DOHH2 (cell line): ENCODE measurements around the gene KLHL2.

Source experiments
- CTCF ChIP-seq: fragments of 200-600 bp; sonication (generic); IDR thresholded peaks from one replicate; pipeline ENCODE4 v1.5.1; 2014; ENCODE audit warnings: antibody characterized with exemption, mild to moderate bottlenecking, low read depth, low read length; ENCODE audit not compliant: poor library complexity, severe bottlenecking
- EZH2phosphoT487 ChIP-seq: fragments of 200-600 bp; sonication (generic); IDR thresholded peaks from 2 replicates; pipeline ENCODE4 v1.6.1; 2017; ENCODE audit warnings: borderline replicate concordance, mild to moderate bottlenecking, antibody characterized with exemption, low read length, moderate library complexity, mixed read lengths

DNA sequence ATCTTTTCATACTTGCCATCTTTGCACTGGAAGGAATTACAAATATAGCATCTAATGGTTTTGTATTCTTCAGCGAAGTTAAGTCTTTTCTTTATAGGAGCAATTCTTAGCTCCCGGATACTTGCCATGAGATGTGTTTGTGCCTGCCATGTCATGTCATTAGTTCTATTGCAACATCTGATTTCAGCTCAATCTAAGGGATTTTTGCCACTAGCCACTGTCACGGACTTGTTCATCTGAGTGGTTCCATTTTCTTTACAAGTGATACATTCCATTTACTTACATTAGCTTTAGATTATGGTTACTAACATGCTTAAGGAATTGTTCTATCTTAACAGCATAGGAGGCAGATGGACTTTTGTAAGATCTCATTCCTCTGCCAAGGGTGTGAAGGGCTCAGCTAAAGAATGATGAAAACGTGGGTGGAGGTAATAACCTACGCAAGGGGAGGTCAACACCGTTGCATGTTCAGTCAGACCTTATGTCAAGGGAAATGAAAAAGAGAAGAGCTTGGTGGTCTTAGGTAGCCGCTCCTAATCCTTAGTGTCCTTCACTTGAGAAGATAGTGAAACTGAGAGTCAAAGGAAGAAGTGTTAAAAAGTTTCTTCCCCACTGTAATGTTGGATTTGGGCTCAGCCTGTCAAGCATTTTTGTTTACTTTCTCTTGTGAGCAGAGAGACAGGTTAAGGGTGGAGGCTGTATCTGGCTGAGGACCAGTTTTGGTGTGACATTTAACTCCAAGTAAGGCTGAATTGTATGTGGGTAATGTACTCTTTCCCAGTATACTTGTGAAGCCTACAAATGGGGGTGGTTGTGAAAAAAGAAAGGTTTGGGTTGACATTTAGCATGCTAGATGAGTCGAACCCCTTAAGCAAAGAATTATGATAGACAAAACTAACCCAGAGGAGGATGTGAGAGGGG, 3.6 kb upstream of the KLHL2 start:
- TF ChIP-seq CTCF: no peak
- TF ChIP-seq EZH2phosphoT487: no peak
